Lung (tissue), 12 donors: ENCODE results near the gene PEPD. TPM values are rescaled to one million over a fixed set of nuclear protein-coding genes. Genes with fewer than 3 reads are reported as not detected.

Source experiments
- ATAC-seq: fragments of 200-7000 bp; cut with Tn5 transposase; one replicate; pipeline ENCODE4 v1.9.1; 2020; ENCODE audit warnings: moderate number of reproducible peaks; ENCODE audit not compliant: insufficient read depth, low FRiP score
- DNase-seq, 3 donors: peaks; one replicate each; pipeline ENCODE4 v3.0.0-alpha.2; 2013 to 2017
- H3K27ac ChIP-seq, 2 donors: one replicate each; pipeline ENCODE4 v1.5.1; 2013; ENCODE audit warnings: mild to moderate bottlenecking in 2 of 2, moderate library complexity in 2 of 2, control low read depth in 1 of 2, inconsistent platforms in 1 of 2, low read depth in 1 of 2, low read length in 1 of 2
- H3K27me3 ChIP-seq, 3 donors: one replicate each; pipeline ENCODE4 v1.5.1; 2013; ENCODE audit warnings: low read length in 2 of 3; ENCODE audit not compliant: control insufficient read depth in 3 of 3, insufficient read depth in 3 of 3
- H3K36me3 ChIP-seq, 4 donors: one replicate each; pipeline ENCODE4 v1.5.1; 2013; ENCODE audit warnings: low read length in 4 of 4, mild to moderate bottlenecking in 1 of 4, moderate library complexity in 1 of 4; ENCODE audit not compliant: control insufficient read depth in 4 of 4, insufficient read depth in 4 of 4
- H3K4me1 ChIP-seq, 5 donors: one replicate each; pipeline ENCODE4 v1.5.1; 2013; ENCODE audit warnings: low read length in 5 of 5, mild to moderate bottlenecking in 2 of 5, moderate library complexity in 1 of 5; ENCODE audit not compliant: control insufficient read depth in 5 of 5, insufficient read depth in 5 of 5
- H3K4me3 ChIP-seq: one replicate; pipeline ENCODE4 v1.5.1; 2013; ENCODE audit warnings: mild to moderate bottlenecking, control low read depth, moderate library complexity
- H3K9ac ChIP-seq, 2 donors: one replicate each; pipeline ENCODE4 v1.5.1; 2013; ENCODE audit warnings: low read length in 2 of 2, control low read depth in 1 of 2; ENCODE audit not compliant: insufficient read depth in 1 of 2
- H3K9me3 ChIP-seq, 4 donors: one replicate each; pipeline ENCODE4 v1.5.1; 2013; ENCODE audit warnings: low read length in 3 of 4, mild to moderate bottlenecking in 1 of 4, moderate library complexity in 1 of 4; ENCODE audit not compliant: control insufficient read depth in 4 of 4, insufficient read depth in 3 of 4
- WGBS, 2 donors: extraction: QIAGEN DNeasy Blood & Tissue Kit; methylation state at CpG; one replicate each; pipeline ENCODE4 v1.1.7; 2013; 5-methylcytosine and 5-hydroxymethylcytosine counted together
- polyA plus RNA-seq, 2 donors: library from polyadenylated mRNA; stranded (reverse); fragments of 200-250 nt; gene quantifications; one replicate each; pipeline ENCODE4 v1.2.1, GENCODE V29; 2013
- total RNA-seq, 2 donors: library from RNA; depleted of rRNA in 1 of 2; stranded (reverse); fragments of >200 nt in 1 of 2; gene quantifications; one replicate each; pipeline ENCODE4 v1.2.1, GENCODE V29; 2014 to 2021
- TF ChIP-seq, protein P1 (sequence below): IDR thresholded peaks from 2 replicates; pipeline ENCODE4 v1.5.1; 2012; ENCODE audit warnings: mild to moderate bottlenecking; ENCODE audit errors: control extremely low read depth, extremely low read depth
- donor health status: control.
- donor health status: control.
- donor health status: Bipolar disorder and iron deficiency.
- donor health status: healthy.
- donor health status: DM: yes; HTN: yes; CAD: no.

PEPD gene
- total and polyA plus RNA-seq, 4 donors = 29.6 to 88.2 (median 73.4) TPM

DNA sequence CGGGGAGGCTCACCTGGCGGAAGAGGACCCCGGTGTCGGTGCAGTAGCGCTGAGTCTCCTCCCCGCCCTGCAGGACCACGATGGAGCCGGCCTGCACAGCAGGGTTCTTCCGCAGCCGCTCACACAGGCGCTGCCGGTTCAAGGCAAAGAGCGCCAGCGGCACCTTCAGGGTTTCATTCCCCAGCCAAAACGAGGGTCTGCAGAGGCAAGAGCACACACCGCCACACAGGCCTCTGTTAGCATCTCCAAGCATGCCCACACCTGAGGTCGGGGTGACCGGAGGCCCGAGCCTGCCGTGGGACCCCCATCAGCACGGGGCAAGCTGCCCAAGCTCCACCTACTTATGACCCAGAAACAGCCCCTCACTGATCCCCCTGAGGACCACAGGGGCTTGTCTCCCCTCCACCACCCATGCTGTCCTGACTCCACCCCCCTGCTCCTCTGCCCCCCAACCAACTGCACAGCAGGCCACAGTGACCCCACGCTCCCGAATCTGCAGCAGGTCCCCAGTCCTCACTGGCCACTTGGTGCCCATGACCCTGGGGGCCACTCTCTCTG, 8.9 kb downstream of the PEPD start:
- DNase-seq (no peak), ATAC-seq (no peak)
- Histone ChIP-seq H3K27me3 (no peaks in the 10 kb centered on the region), H3K27ac (no peak overlapping the region), H3K9ac (no peak overlapping the region), H3K4me3 (no peak overlapping the region), H3K36me3 (peaks cover 0 to 25% (median 0%) of the 10 kb centered on the region in 4 donors), H3K4me1 (peaks cover 0 to 8% (median 0%) of the 10 kb centered on the region in 5 donors), H3K9me3 (no peaks in the 10 kb centered on the region)
- TF ChIP-seq, protein P1, sequence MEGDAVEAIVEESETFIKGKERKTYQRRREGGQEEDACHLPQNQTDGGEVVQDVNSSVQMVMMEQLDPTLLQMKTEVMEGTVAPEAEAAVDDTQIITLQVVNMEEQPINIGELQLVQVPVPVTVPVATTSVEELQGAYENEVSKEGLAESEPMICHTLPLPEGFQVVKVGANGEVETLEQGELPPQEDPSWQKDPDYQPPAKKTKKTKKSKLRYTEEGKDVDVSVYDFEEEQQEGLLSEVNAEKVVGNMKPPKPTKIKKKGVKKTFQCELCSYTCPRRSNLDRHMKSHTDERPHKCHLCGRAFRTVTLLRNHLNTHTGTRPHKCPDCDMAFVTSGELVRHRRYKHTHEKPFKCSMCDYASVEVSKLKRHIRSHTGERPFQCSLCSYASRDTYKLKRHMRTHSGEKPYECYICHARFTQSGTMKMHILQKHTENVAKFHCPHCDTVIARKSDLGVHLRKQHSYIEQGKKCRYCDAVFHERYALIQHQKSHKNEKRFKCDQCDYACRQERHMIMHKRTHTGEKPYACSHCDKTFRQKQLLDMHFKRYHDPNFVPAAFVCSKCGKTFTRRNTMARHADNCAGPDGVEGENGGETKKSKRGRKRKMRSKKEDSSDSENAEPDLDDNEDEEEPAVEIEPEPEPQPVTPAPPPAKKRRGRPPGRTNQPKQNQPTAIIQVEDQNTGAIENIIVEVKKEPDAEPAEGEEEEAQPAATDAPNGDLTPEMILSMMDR = no peak
- WGBS, 2 donors = 94 to 96% methylated on average over 23 of the region's 23 CpGs

DNA sequence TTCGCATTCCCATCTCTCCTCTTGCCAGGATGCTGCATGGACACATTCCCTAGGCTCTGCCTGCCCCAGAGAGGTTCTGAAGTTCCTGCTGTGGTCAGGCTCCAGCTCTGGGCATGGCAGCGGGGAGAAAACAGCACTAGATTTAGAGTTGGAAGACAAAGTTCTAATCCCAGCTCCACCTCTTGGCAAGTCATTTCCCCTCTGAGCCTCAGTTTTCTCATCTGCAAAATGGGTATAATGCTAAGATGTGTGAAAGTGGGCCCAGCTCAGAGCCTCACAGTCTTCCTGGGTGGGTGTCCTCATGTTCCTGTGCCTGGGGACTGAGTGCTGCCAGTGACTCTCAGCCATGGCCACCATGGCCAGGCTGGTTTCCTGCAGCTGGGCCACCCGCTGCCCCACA, 9.6 kb downstream of the PEPD start:
- TF ChIP-seq, protein P1 = no peak
- no peak overlapping the region for H3K9ac ChIP-seq
- no peaks in the 10 kb centered on the region for H3K27me3 ChIP-seq
- WGBS, 2 donors = 93 to 97% methylated on average over 3 of the region's 3 CpGs
- peaks cover 0 to 10% (median under 1%) of the 10 kb centered on the region in 5 donors for H3K4me1 ChIP-seq
- DNase-seq = no peak
- H3K27ac ChIP-seq = no peak overlapping the region
- H3K36me3 ChIP-seq = peaks cover 0 to 25% (median 0%) of the 10 kb centered on the region in 4 donors
- H3K4me3 ChIP-seq = no peak overlapping the region
- ATAC-seq = no peak
- H3K9me3 ChIP-seq = no peaks in the 10 kb centered on the region

DNA sequence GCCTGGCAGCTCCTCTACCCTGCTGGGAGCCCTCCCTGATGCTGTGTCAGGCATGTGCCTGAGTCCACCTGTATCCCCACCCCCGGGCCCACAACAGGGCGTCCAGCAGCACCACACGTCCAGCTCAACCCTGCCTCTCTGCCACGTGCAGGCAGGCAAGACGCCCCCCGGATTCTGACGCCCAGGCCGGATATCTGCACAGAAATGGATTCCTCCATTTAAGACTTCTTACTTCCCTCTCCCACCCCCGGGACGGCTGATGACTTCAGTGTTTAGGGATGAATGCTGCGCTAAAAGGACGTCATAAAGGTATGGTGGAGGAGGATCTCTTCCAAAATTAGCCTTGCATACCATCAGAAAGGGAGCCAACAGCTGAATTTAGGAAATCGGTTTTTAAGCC, 10.2 kb downstream of the PEPD start:
- H3K4me1 ChIP-seq = peaks cover 0 to 11% (median 5%) of the 10 kb centered on the region in 5 donors
- no peaks in the 10 kb centered on the region for H3K27me3 ChIP-seq
- TF ChIP-seq, protein P1 = no peak
- 92 to 95% methylated on average over 13 of the region's 13 CpGs for WGBS, 2 donors
- DNase-seq = no peak
- H3K27ac ChIP-seq = no peak overlapping the region
- H3K9ac ChIP-seq = no peak overlapping the region
- peaks cover 0 to 25% (median 0%) of the 10 kb centered on the region in 4 donors for H3K36me3 ChIP-seq
- ATAC-seq = no peak
- H3K4me3 ChIP-seq = no peak overlapping the region
- H3K9me3 ChIP-seq = no peaks in the 10 kb centered on the region
